SU-DHL-6 (cell line): ENCODE results near the gene ARHGAP30.

Experiments used
- CTCF ChIP-seq: fragments of 200-600 bp; sonication (generic); IDR thresholded peaks from one replicate; pipeline ENCODE4 v1.5.1; 2017; ENCODE audit warnings: antibody characterized with exemption, mild to moderate bottlenecking, low read length, moderate library complexity; ENCODE audit not compliant: insufficient read depth, poor library complexity, severe bottlenecking
- EZH2phosphoT487 ChIP-seq: fragments of 200-600 bp; sonication (generic), shearing (Covaris generic); conservative IDR thresholded peaks from 2 replicates; pipeline ENCODE4 v1.6.1; 2018; ENCODE audit warnings: mild to moderate bottlenecking, antibody characterized with exemption, low read length, moderate library complexity, mixed read lengths

GRCh38 chr1:161038523-161039153, 31.1 kb downstream of the ARHGAP30 start, which contains the start of gene TSTD1:
- no peak for TF ChIP-seq CTCF
- no peak for TF ChIP-seq EZH2phosphoT487
